Keratinocyte (primary cell): ENCODE measurements around the gene MIEN1. TPM values are rescaled to one million over a fixed set of nuclear protein-coding genes. Genes with fewer than 3 reads are reported as not detected.

Experiments used
- DNase-seq: peaks from one replicate; pipeline ENCODE4 v3.0.0-alpha.2; 2011; ENCODE audit warnings: low read depth, missing footprints, low spot score
- FAIRE-seq: peaks from 2 replicates; lab custom pipeline; 2011; peaks lifted over from hg19 to GRCh38; lab: Jason Lieb, UNC
- H2AFZ ChIP-seq: 2 replicates; pipeline ENCODE4 v1.6.0; 2012; ENCODE audit warnings: low read length, control low read depth, inconsistent platforms; ENCODE audit not compliant: control insufficient read depth
- H3K27ac ChIP-seq: 2 replicates; pipeline ENCODE4 v1.5.1; 2011; ENCODE audit warnings: low read length; ENCODE audit not compliant: control insufficient read depth, insufficient read depth
- H3K27me3 ChIP-seq: 3 replicates; pipeline ENCODE4 v1.6.0; 2011; ENCODE audit warnings: low read length; ENCODE audit not compliant: control insufficient read depth, insufficient read depth; ENCODE audit errors: extremely low read depth
- H3K36me3 ChIP-seq, 2 experiments: 2 replicates in 1 of 2; 3 replicates in 1 of 2; pipeline ENCODE4 v1.5.1; 2011; ENCODE audit warnings: low read length in 2 of 2, mild to moderate bottlenecking in 1 of 2; ENCODE audit not compliant: control insufficient read depth in 2 of 2, insufficient read depth in 2 of 2; ENCODE audit errors: extremely low read depth in 1 of 2
- H3K4me1 ChIP-seq: 3 replicates; pipeline ENCODE4 v1.5.1; 2011; ENCODE audit warnings: low read length; ENCODE audit not compliant: control insufficient read depth, insufficient read depth; ENCODE audit errors: extremely low read depth
- H3K4me2 ChIP-seq: 3 replicates; pipeline ENCODE4 v1.6.0; 2011; ENCODE audit warnings: low read depth, low read length; ENCODE audit not compliant: control insufficient read depth, insufficient read depth; ENCODE audit errors: extremely low read depth
- H3K4me3 ChIP-seq, 3 experiments: fragments of 200-600 bp in 1 of 3; sonication (generic) in 1 of 3; 2 replicates in 2 of 3; 3 replicates in 1 of 3; pipeline ENCODE4 v1.5.1; 2011 to 2016; ENCODE audit warnings: low read length in 3 of 3, mild to moderate bottlenecking in 3 of 3, control low read depth in 2 of 3, inconsistent platforms in 1 of 3, low read depth in 1 of 3, mixed read lengths in 1 of 3, mixed run types in 1 of 3, moderate library complexity in 1 of 3; ENCODE audit not compliant: control insufficient read depth in 2 of 3, insufficient read depth in 2 of 3; ENCODE audit errors: extremely low read depth in 1 of 3
- H3K79me2 ChIP-seq: 2 replicates; pipeline ENCODE4 v1.6.0; 2012; ENCODE audit warnings: low read length; ENCODE audit not compliant: control insufficient read depth, insufficient read depth
- H3K9ac ChIP-seq: 3 replicates; pipeline ENCODE4 v1.6.0; 2011; ENCODE audit warnings: low read length; ENCODE audit not compliant: control insufficient read depth, insufficient read depth; ENCODE audit errors: extremely low read depth
- H3K9me1 ChIP-seq: 3 replicates; pipeline ENCODE4 v1.6.0; 2011; ENCODE audit warnings: low read length; ENCODE audit not compliant: control insufficient read depth, insufficient read depth; ENCODE audit errors: extremely low read depth
- H3K9me3 ChIP-seq: 2 replicates; pipeline ENCODE4 v1.5.1; 2012; ENCODE audit warnings: low read depth, low read length; ENCODE audit not compliant: control insufficient read depth
- H4K20me1 ChIP-seq: 3 replicates; pipeline ENCODE4 v1.6.0; 2011; ENCODE audit warnings: low read length; ENCODE audit not compliant: control insufficient read depth, insufficient read depth; ENCODE audit errors: extremely low read depth
- EZH2 ChIP-seq: IDR thresholded peaks from one replicate; pipeline ENCODE4 v1.6.1; 2012; ENCODE audit warnings: inconsistent platforms, mild to moderate bottlenecking, low read length, moderate library complexity
- dilution Hi-C: fragments of 300-500 bp; cut with MboI; formaldehyde crosslinking; loops from one replicate; pipeline ENCODE4 v1.7.0; 2020; ENCODE audit warnings: low sequenced_read_pairs; ENCODE audit not compliant: extremely low pct_ligation_motif_present
- polyA plus RNA-seq, 5 experiments: library from polyadenylated mRNA; depleted of rRNA in 3 of 5; stranded (reverse) in 3 of 5; stranded (forward) in 1 of 5; unstranded in 1 of 5; fragments of >200 nt; gene quantifications; 1 replicate in 1 of 5; 2 replicates in 3 of 5; 3 replicates in 1 of 5; pipeline versions ENCODE4 v1.2.1 to v1.2.3, GENCODE V29; 2011 to 2012; ENCODE audit warnings: missing spikeins in 2 of 5, low read depth in 1 of 5, low replicate concordance in 1 of 5
- TF ChIP-seq, protein P1 (sequence below), 3 experiments: IDR thresholded peaks in 1 of 3; conservative IDR thresholded peaks in 1 of 3; optimal IDR thresholded peaks in 1 of 3; 2 replicates in 2 of 3; 3 replicates in 1 of 3; pipeline versions ENCODE3 to v1.5.1; 2011; ENCODE audit warnings: low read length in 3 of 3, mild to moderate bottlenecking in 3 of 3, moderate library complexity in 2 of 3, control low read depth in 1 of 3, inconsistent platforms in 1 of 3; ENCODE audit not compliant: insufficient read depth in 2 of 3; ENCODE audit errors: extremely low read depth in 1 of 3

MIEN1 gene
- polyA plus RNA-seq, 1 donor (not counting 4 experiments of a cell fraction or from before 2014, with no cell fraction given): 38.4 TPM

DNA sequence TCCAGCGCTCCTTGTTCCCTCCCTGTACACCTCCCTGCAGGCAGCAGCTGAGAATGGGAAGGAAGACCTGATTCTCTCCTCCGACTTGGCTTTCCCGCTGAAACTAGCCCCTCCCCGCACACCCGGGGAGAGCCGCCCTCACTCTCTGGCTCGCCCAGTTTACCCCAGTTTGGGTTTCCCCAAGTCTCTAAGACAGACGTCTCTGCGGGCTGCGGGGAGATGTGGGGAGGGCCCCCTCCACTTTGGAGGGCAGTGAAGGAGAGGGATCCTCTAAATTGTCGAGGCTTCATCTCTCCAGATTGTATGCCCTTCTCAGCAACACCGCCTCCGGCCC, 8.2 kb upstream of the MIEN1 start:
- H3K4me1 ChIP-seq: peaks cover 28% of the 10 kb centered on the region
- peak; percentile 29 for FAIRE-seq
- H3K27ac ChIP-seq: peak overlapping the region; percentile 96

DNA sequence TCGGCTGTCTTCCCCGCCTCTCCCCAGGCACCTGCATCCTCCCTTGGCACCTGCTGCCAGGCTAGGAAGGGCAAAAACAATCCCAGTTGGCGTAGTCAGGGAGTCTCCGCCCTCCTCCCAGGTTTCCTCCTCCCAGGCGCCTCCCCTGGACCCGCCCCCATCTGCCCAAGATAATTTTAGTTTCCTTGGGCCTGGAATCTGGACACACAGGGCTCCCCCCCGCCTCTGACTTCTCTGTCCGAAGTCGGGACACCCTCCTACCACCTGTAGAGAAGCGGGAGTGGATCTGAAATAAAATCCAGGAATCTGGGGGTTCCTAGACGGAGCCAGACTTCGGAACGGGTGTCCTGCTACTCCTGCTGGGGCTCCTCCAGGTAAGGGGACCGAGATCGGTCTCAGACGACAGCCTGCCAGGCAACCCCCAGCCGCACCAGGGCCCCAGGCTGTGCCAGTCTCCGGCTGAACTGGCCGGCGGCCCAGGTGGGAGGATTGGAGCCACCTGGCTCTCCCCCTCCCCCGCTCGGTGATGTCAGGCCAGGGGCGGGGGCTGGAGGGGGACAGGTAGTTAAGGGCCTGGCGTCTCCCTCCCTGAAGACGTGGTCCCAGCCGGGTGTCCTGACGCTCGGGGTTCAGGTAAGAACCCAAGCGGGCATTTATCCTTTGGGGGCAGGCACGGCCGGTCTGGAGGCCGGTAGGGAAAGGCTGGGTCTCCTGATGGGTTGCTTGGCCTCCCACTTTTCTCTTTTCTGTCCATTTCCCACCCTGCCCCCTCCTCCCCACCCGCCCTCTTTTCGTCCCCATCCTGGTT, 7.6 kb upstream of the MIEN1 start, which contains the start of gene GRB7:
TSS of gene GRB7 (plus strand) at position 179 of the 808 bp plus-strand sequence. CDS start 4,364 bp downstream, outside the sequence.
- peak within 1 kb of the TSS; percentile 93 for H3K4me2 ChIP-seq
- H3K27me3 ChIP-seq: no peaks in the 10 kb centered on the region
- H3K4me3 ChIP-seq: peak within 1 kb of the TSS; percentile 73 to 89 (median 84)
- FAIRE-seq (peak; percentile 77), DNase-seq (no peak)
- peaks cover 28% of the 10 kb centered on the region for H3K4me1 ChIP-seq
- H3K9me1 ChIP-seq: no peaks in the 10 kb centered on the region
- no peaks in the 10 kb centered on the region for H4K20me1 ChIP-seq
- peak within 1 kb of the TSS; percentile 67 for H2AFZ ChIP-seq
- H3K36me3 ChIP-seq: peaks cover 4% of the 10 kb centered on the region in 2 experiments
- TF ChIP-seq, protein P1, sequence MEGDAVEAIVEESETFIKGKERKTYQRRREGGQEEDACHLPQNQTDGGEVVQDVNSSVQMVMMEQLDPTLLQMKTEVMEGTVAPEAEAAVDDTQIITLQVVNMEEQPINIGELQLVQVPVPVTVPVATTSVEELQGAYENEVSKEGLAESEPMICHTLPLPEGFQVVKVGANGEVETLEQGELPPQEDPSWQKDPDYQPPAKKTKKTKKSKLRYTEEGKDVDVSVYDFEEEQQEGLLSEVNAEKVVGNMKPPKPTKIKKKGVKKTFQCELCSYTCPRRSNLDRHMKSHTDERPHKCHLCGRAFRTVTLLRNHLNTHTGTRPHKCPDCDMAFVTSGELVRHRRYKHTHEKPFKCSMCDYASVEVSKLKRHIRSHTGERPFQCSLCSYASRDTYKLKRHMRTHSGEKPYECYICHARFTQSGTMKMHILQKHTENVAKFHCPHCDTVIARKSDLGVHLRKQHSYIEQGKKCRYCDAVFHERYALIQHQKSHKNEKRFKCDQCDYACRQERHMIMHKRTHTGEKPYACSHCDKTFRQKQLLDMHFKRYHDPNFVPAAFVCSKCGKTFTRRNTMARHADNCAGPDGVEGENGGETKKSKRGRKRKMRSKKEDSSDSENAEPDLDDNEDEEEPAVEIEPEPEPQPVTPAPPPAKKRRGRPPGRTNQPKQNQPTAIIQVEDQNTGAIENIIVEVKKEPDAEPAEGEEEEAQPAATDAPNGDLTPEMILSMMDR (optimal IDR thresholded peaks at IDR 0.05 in 1 of 3, IDR thresholded peaks at IDR 0.05 in 1 of 3, conservative IDR thresholded peaks at IDR 0.05 in 1 of 3; ENCODE audit: extremely low read depth in 1 of 3, insufficient read depth in 2 of 3, low read length in 3 of 3): no peak
- no peak for TF ChIP-seq EZH2
- H3K27ac ChIP-seq: peak within 1 kb of the TSS; percentile 96
- H3K9me3 ChIP-seq: no peaks in the 10 kb centered on the region
- no peaks in the 10 kb centered on the region for H3K79me2 ChIP-seq
- dilution Hi-C loops: no loop called here
- H3K9ac ChIP-seq: peak within 1 kb of the TSS; percentile 99

More for the DNA sequence above, 8.2 kb upstream of the MIEN1 start:
- Histone ChIP-seq H3K9me1 (no peaks in the 10 kb centered on the region), H3K4me2 (peak overlapping the region; percentile 93), H2AFZ (peak overlapping the region; percentile 42), H3K79me2 (no peaks in the 10 kb centered on the region), H4K20me1 (no peaks in the 10 kb centered on the region), H3K9me3 (no peaks in the 10 kb centered on the region), H3K9ac (peak overlapping the region; percentile 99), H3K4me3 (peak overlapping the region; percentile 73 to 89 (median 84)), H3K27me3 (no peaks in the 10 kb centered on the region), H3K36me3 (peaks cover 8% of the 10 kb centered on the region in 2 experiments)
- dilution Hi-C loops: no loop called here
- no peak for DNase-seq
- TF ChIP-seq, protein P1 (optimal IDR thresholded peaks at IDR 0.05 in 1 of 3, IDR thresholded peaks at IDR 0.05 in 1 of 3, conservative IDR thresholded peaks at IDR 0.05 in 1 of 3; ENCODE audit: extremely low read depth in 1 of 3, insufficient read depth in 2 of 3, low read length in 3 of 3): no peak
- TF ChIP-seq EZH2: no peak
